IMR-90 (cell line): ENCODE data around the gene COL4A1. TPM values are rescaled to one million over a fixed set of nuclear protein-coding genes. Genes with fewer than 3 reads are reported as not detected.

Experiments used
- ATAC-seq: fragments of 200-7000 bp; cut with Tn5 transposase; 2 replicates; pipeline ENCODE4 v1.9.1; 2020; ENCODE audit warnings: low read depth, mild to moderate bottlenecking, moderate library complexity
- BruUV-seq: library from RNA; stranded (reverse); fragments of 400-500 nt; replicated peaks from 2 replicates; lab custom pipeline; 2021; lab: Mats Ljungman, UMichigan
- CTCF ChIA-PET: fragments of 300-600 bp; formaldehyde crosslinking; extraction: SDS; loops from one replicate; lab custom pipeline; 2021; ENCODE audit warnings: antibody characterized with exemption; lab: Yijun Ruan, JAX
- POLR2A ChIA-PET: fragments of 300-600 bp; sonication (Branson Sonifier 250); formaldehyde crosslinking; loops from one replicate; lab custom pipeline; 2022; ENCODE audit warnings: antibody characterized with exemption; ENCODE audit not compliant: unreplicated experiment; lab: Charles Lee
- DNase-seq: peaks from one replicate; pipeline ENCODE4 v3.0.0; 2013
- H2AFZ ChIP-seq: replicated peaks from 2 replicates; pipeline ENCODE3; 2013; ENCODE audit warnings: low read length, mild to moderate bottlenecking; ENCODE audit not compliant: poor library complexity
- H2AK5ac ChIP-seq: 2 replicates; pipeline ENCODE4 v1.6.1; 2013; ENCODE audit warnings: low read depth, low read length, inconsistent platforms
- H2AK9ac ChIP-seq: replicated peaks from 2 replicates; pipeline ENCODE3; 2013; ENCODE audit warnings: mild to moderate bottlenecking, low read depth, low read length, moderate library complexity; ENCODE audit not compliant: poor library complexity
- H2BK120ac ChIP-seq: 2 replicates; pipeline ENCODE4 v1.6.1; 2013; ENCODE audit warnings: low read depth, low read length, inconsistent platforms
- H2BK15ac ChIP-seq: 3 replicates; pipeline ENCODE4 v1.6.1; 2013; ENCODE audit warnings: low read depth, low read length, inconsistent platforms
- H2BK20ac ChIP-seq: 2 replicates; pipeline ENCODE4 v1.6.1; 2013; ENCODE audit warnings: low read depth, mild to moderate bottlenecking, inconsistent platforms, low read length, moderate library complexity
- H2BK5ac ChIP-seq: 2 replicates; pipeline ENCODE4 v1.6.1; 2013; ENCODE audit warnings: mild to moderate bottlenecking, low read depth, low read length, inconsistent platforms; ENCODE audit not compliant: poor library complexity, severe bottlenecking
- H3K14ac ChIP-seq: replicated peaks from 2 replicates; pipeline ENCODE4 v1.6.1; 2013; ENCODE audit warnings: low read depth, low read length, inconsistent platforms
- H3K18ac ChIP-seq: 2 replicates; pipeline ENCODE4 v1.6.1; 2013; ENCODE audit warnings: low read depth, low read length, control low read depth
- H3K23ac ChIP-seq: 2 replicates; pipeline ENCODE4 v1.6.1; 2013; ENCODE audit warnings: low read depth, low read length, inconsistent platforms
- H3K27ac ChIP-seq: 2 replicates; pipeline ENCODE4 v1.5.1; 2013; ENCODE audit warnings: mild to moderate bottlenecking, control low read depth, low read length; ENCODE audit not compliant: insufficient read depth
- H3K27me3 ChIP-seq: 2 replicates; pipeline ENCODE4 v1.6.1; 2013; ENCODE audit warnings: low read length; ENCODE audit not compliant: control insufficient read depth, insufficient read depth
- H3K36me3 ChIP-seq: 2 replicates; pipeline ENCODE4 v1.6.1; 2013; ENCODE audit warnings: low read length, mixed read lengths; ENCODE audit not compliant: control insufficient read depth, insufficient read depth
- H3K4ac ChIP-seq: 2 replicates; pipeline ENCODE4 v1.6.1; 2013; ENCODE audit warnings: low read depth, low read length, inconsistent platforms
- H3K4me1 ChIP-seq: 2 replicates; pipeline ENCODE4 v1.6.1; 2013; ENCODE audit warnings: low read length, mixed read lengths; ENCODE audit not compliant: control insufficient read depth, insufficient read depth
- H3K4me2 ChIP-seq: 2 replicates; pipeline ENCODE4 v1.6.1; 2013; ENCODE audit warnings: low read depth, mild to moderate bottlenecking, control low read depth, low read length, moderate library complexity
- H3K4me3 ChIP-seq: 2 replicates; pipeline ENCODE4 v1.5.1; 2013; ENCODE audit warnings: low read depth, mild to moderate bottlenecking, control low read depth, low read length, moderate library complexity; ENCODE audit not compliant: insufficient read depth
- H3K56ac ChIP-seq: 2 replicates; pipeline ENCODE4 v1.6.1; 2013; ENCODE audit warnings: low read length, inconsistent platforms; ENCODE audit not compliant: insufficient read depth; ENCODE audit errors: extremely low read depth
- H3K79me1 ChIP-seq, 2 experiments: 2 replicates each; pipeline ENCODE4 v1.6.1; 2013; ENCODE audit warnings: low read length in 2 of 2, inconsistent platforms in 1 of 2, low read depth in 1 of 2
- H3K9ac ChIP-seq: 2 replicates; pipeline ENCODE4 v1.6.1; 2013; ENCODE audit warnings: low read depth, low read length, control low read depth
- H3K9me1 ChIP-seq: 2 replicates; pipeline ENCODE4 v1.6.1; 2013; ENCODE audit warnings: low read length, inconsistent platforms; ENCODE audit not compliant: insufficient read depth
- H3K9me3 ChIP-seq: 2 replicates; pipeline ENCODE4 v1.6.1; 2013; ENCODE audit warnings: low read length; ENCODE audit not compliant: control insufficient read depth, insufficient read depth
- H4K20me1 ChIP-seq: 2 replicates; pipeline ENCODE4 v1.6.1; 2013; ENCODE audit warnings: low read length, inconsistent platforms; ENCODE audit not compliant: insufficient read depth
- H4K5ac ChIP-seq: 2 replicates; pipeline ENCODE4 v1.6.1; 2013; ENCODE audit warnings: mild to moderate bottlenecking, low read depth, low read length, control low read depth
- H4K8ac ChIP-seq, 2 experiments: 2 replicates each; pipeline ENCODE4 v1.6.1; 2013; ENCODE audit warnings: low read depth in 2 of 2, low read length in 2 of 2, control low read depth in 1 of 2, inconsistent platforms in 1 of 2
- H4K91ac ChIP-seq: 2 replicates; pipeline ENCODE4 v1.6.1; 2013; ENCODE audit warnings: low read depth, low read length, inconsistent platforms; ENCODE audit not compliant: insufficient read depth
- BHLHE40 ChIP-seq: fragments of 150-350 bp; IDR thresholded peaks from 2 replicates; pipeline ENCODE4 v1.6.1; 2016; ENCODE audit warnings: mild to moderate bottlenecking, low read depth, low read length
- CEBPB ChIP-seq: IDR thresholded peaks from 2 replicates; pipeline ENCODE4 v1.6.1; 2012; ENCODE audit warnings: low read depth, low read length, improper control_type of control experiment
- CHD1 ChIP-seq: IDR thresholded peaks from 2 replicates; pipeline ENCODE4 v1.6.1; 2012; ENCODE audit warnings: low read depth, low read length, improper control_type of control experiment
- ELK1 ChIP-seq: fragments of 150-350 bp; IDR thresholded peaks from 2 replicates; pipeline ENCODE4 v1.6.1; 2016; ENCODE audit warnings: low read depth, mild to moderate bottlenecking, low read length, moderate library complexity, borderline replicate concordance
- FOS ChIP-seq: fragments of 150-350 bp; IDR thresholded peaks from 2 replicates; pipeline ENCODE4 v1.6.1; 2016; ENCODE audit warnings: low read depth, low read length
- MAFK ChIP-seq: IDR thresholded peaks from 2 replicates; pipeline ENCODE4 v1.6.1; 2012; ENCODE audit warnings: low read depth, low read length, improper control_type of control experiment
- MAZ ChIP-seq: IDR thresholded peaks from 2 replicates; pipeline ENCODE4 v1.6.1; 2012; ENCODE audit warnings: low read depth, mild to moderate bottlenecking, low read length, improper control_type of control experiment, moderate library complexity, borderline replicate concordance
- MXI1 ChIP-seq: IDR thresholded peaks from 2 replicates; pipeline ENCODE4 v1.6.1; 2012; ENCODE audit warnings: low read depth, mild to moderate bottlenecking, low read length, moderate library complexity, borderline replicate concordance
- NFE2L2 ChIP-seq: fragments of 150-350 bp; IDR thresholded peaks from 2 replicates; pipeline ENCODE4 v1.6.1; 2016; ENCODE audit warnings: low read depth, mild to moderate bottlenecking, low read length
- POLR2A ChIP-seq: IDR thresholded peaks from 2 replicates; pipeline ENCODE4 v1.6.1; 2012; ENCODE audit warnings: mild to moderate bottlenecking, low read depth, low read length
- RAD21 ChIP-seq: IDR thresholded peaks from 2 replicates; pipeline ENCODE4 v1.6.1; 2012; ENCODE audit warnings: low read length, improper control_type of control experiment
- RCOR1 ChIP-seq: IDR thresholded peaks from 2 replicates; pipeline ENCODE4 v1.6.1; 2012; ENCODE audit warnings: mild to moderate bottlenecking, low read length, improper control_type of control experiment; ENCODE audit not compliant: insufficient replicate concordance
- RFX5 ChIP-seq: IDR thresholded peaks from 2 replicates; pipeline ENCODE4 v1.8.0; 2012; ENCODE audit warnings: low read depth, mild to moderate bottlenecking, low read length, moderate library complexity
- SMC3 ChIP-seq: fragments of 150-350 bp; IDR thresholded peaks from 2 replicates; pipeline ENCODE4 v1.6.1; 2016; ENCODE audit warnings: low read depth, mild to moderate bottlenecking, antibody characterized with exemption, low read length, moderate library complexity
- USF2 ChIP-seq: fragments of 150-350 bp; IDR thresholded peaks from 2 replicates; pipeline ENCODE4 v1.6.1; 2017; ENCODE audit warnings: mild to moderate bottlenecking, antibody characterized with exemption, low read length, low read depth
- WGBS, 2 experiments: methylation state at CpG; one replicate each; pipeline versions ENCODE4 v1.1.5 to v1.1.7; 2013; ENCODE audit warnings: missing lambda C conversion rate in 2 of 2; ENCODE audit not compliant: insufficient read length in 1 of 2; ENCODE audit errors: extremely low coverage in 2 of 2; 5-methylcytosine and 5-hydroxymethylcytosine counted together
- dilution Hi-C: fragments of 300-500 bp; cut with HindIII; formaldehyde crosslinking; loops from one replicate; pipeline ENCODE4 v1.14.3; 2018; ENCODE audit warnings: low sequenced_read_pairs; ENCODE audit not compliant: unreplicated experiment
- in situ Hi-C: fragments of 300-500 bp; cut with MboI; formaldehyde crosslinking; loops from 3 replicates; pipeline ENCODE4 v1.14.3; 2019; ENCODE audit warnings: low sequenced_read_pairs, inconsistent platforms, mixed read lengths
- intact Hi-C: fragments of 100-400 bp; cut with micrococcal nuclease; formaldehyde crosslinking; loops from 2 replicates; pipeline ENCODE4 v1.10.0; 2022
- polyA plus RNA-seq, 3 experiments: library from polyadenylated mRNA; depleted of rRNA; stranded (reverse); fragments of >200 nt; gene quantifications; 2 replicates each; pipeline ENCODE4 v1.2.3, GENCODE V29; 2012; ENCODE audit warnings: low replicate concordance in 1 of 3
- total RNA-seq: library from RNA; depleted of rRNA; stranded (reverse); fragments of >200 nt; gene quantifications from 2 replicates; pipeline ENCODE4 v1.2.3, GENCODE V29; 2012

The COL4A1 gene
- total and polyA plus RNA-seq, 2 of the 4 experiments (the other 2 are of a cell fraction) = 230 to 337 TPM

GRCh38 chr13:110266983-110267382, 40.0 kb downstream of the COL4A1 start:
- Histone ChIP-seq H2BK120ac (no peak overlapping the region), H3K14ac (0 out of 2 replicates have a peak overlapping the region, but pooled peaks have one; percentile 4), H2BK20ac (no peak overlapping the region), H2AK5ac (no peak overlapping the region), H3K9ac (no peak overlapping the region), H3K79me1 (peaks cover 34 to 92% of the 10 kb centered on the region in 2 experiments), H3K4me3 (no peak overlapping the region), H2BK15ac (no peak overlapping the region), H3K27ac (no peak overlapping the region), H2BK5ac (no peak overlapping the region), H4K91ac (no peak overlapping the region), H3K9me1 (peaks cover 67% of the 10 kb centered on the region), H2AK9ac (no peak overlapping the region), H3K23ac (0 out of 2 replicates have a peak overlapping the region, but pooled peaks have one; percentile 11), H4K20me1 (peaks cover 92% of the 10 kb centered on the region), H4K5ac (no peak overlapping the region), H2AFZ (no peak overlapping the region), H3K4ac (no peak overlapping the region), H4K8ac (no peak overlapping the region), H3K18ac (no peak overlapping the region), H3K36me3 (peaks cover 41% of the 10 kb centered on the region), H3K27me3 (no peaks in the 10 kb centered on the region), H3K4me1 (peaks cover 40% of the 10 kb centered on the region), H3K56ac (no peak overlapping the region), H3K4me2 (no peak overlapping the region), H3K9me3 (no peaks in the 10 kb centered on the region)
- BruUV-seq = no TSS peak
- 100% methylated on average over 2 of the region's 10 CpGs; no CpG with 5 or more reads in 1 of the 2 experiments for WGBS, 2 experiments
- ATAC-seq (no peak), DNase-seq (no peak)
- ChIA-PET POLR2A (no interaction called here), CTCF (interaction anchor here (1.0 kb wide), 1 partner anchor 34 kb away, joined by 3 read pairs; no protein-coding TSS in a partner anchor)
- in situ Hi-C loops = no loop called here
- TF ChIP-seq RAD21 (no peak), MAZ (no peak), BHLHE40 (no peak), SMC3 (no peak), MAFK (no peak), POLR2A (no peak), FOS (no peak), NFE2L2 (no peak), USF2 (no peak), ELK1 (no peak), CHD1 (no peak), MXI1 (no peak), CEBPB (no peak), RFX5 (no peak), RCOR1 (no peak)
- intact Hi-C loops = no loop called here
- dilution Hi-C loops = no loop called here
